ENCODE measurements around the gene TP53INP2.

- TF ChIP-seq, protein P1, sequence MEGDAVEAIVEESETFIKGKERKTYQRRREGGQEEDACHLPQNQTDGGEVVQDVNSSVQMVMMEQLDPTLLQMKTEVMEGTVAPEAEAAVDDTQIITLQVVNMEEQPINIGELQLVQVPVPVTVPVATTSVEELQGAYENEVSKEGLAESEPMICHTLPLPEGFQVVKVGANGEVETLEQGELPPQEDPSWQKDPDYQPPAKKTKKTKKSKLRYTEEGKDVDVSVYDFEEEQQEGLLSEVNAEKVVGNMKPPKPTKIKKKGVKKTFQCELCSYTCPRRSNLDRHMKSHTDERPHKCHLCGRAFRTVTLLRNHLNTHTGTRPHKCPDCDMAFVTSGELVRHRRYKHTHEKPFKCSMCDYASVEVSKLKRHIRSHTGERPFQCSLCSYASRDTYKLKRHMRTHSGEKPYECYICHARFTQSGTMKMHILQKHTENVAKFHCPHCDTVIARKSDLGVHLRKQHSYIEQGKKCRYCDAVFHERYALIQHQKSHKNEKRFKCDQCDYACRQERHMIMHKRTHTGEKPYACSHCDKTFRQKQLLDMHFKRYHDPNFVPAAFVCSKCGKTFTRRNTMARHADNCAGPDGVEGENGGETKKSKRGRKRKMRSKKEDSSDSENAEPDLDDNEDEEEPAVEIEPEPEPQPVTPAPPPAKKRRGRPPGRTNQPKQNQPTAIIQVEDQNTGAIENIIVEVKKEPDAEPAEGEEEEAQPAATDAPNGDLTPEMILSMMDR (IDR thresholded peaks at IDR 0.05; ENCODE audit: poor library complexity) = no peak
- TF ChIP-seq EZH2phosphoT487 (IDR thresholded peaks at IDR 0.05; ENCODE audit: low read depth, severe bottlenecking, unreplicated experiment) (no peak), EZH2 (IDR thresholded peaks at IDR 0.05; ENCODE audit: borderline replicate concordance) (no peak)
These were observed 50.5 kb downstream of the TP53INP2 start for GRCh38 chr20:34754611-34755010.

All from hepatocyte (in vitro differentiated cells).